ENCODE measurements around the gene PAN3.
A peak's percentile ranks its signal among the peaks of the same experiment; 100 is the strongest.
"Not testable (repeated sequence)": the region's sequence is repeated elsewhere in the genome, so short reads cannot be mapped to it uniquely, and the experiment has no call there.

PAN3 gene

DNA sequence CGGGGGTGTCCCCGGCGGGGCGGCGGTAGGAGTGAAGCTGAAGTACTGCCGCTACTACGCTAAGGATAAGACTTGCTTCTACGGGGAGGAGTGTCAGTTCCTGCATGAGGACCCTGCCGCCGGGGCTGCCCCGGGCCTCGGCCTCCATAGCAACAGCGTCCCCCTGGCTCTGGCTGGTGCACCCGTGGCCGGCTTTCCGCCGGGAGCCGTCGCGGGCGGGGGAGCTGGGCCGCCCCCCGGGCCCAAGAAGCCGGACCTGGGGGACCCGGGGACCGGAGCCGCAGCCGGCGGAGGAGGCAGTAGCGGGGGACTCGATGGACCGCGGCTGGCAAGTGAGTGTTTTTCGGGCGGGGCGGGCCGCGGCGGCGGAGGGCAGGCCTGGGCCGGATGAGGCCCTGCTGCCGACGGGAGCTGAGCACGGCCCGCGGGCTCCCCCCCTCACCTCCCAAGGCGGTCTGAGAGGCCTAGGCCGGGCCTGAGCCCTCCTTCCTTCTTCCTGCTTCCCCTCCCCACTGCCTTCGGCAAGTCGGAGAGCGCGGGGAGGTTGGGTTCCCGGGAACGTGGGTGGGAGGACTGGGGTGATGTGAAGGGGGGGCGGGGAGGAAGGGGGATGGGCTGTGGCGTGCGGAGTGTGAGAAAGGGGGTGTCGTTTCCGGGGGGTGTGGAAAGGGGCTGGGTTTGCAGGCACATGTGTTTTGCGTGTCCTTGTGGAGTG is 568 bp downstream of the PAN3 start:
- DNase-seq = peak; percentile 74 to 88 (median 80)

DNA sequence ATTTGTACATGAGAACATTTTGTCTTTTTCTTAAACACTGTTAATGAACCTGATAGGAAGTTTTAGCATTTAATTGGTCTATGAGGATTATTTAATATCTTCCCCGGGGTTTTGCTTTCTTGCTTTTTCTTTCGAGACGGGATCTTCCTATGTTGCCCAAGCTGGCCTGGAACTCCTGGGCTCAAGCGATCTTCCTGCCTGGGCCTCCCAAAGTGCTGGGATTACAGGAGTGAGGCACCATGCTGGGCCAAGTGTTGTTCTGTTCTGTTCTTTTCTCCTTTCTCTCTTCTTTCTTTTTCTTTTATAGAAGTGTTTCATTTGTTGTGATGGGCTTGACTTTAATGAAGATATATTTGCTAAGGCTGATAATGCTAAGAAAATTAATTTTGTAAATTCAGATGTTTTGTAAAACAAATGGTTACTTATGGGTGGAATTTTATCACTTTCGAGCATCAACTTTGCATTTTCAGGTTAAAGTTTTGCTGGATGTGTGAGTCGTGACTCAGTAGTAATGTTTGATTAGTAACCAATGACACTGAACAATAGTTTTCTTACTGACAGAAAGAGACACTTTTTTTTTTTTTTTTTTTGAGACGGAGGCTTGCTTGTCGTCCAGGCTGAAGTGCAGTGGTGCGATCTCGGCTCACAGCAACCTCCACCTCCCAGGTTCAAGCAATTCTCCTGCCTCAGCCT is 2.2 kb downstream of the PAN3 start:
- no peak for DNase-seq

DNA sequence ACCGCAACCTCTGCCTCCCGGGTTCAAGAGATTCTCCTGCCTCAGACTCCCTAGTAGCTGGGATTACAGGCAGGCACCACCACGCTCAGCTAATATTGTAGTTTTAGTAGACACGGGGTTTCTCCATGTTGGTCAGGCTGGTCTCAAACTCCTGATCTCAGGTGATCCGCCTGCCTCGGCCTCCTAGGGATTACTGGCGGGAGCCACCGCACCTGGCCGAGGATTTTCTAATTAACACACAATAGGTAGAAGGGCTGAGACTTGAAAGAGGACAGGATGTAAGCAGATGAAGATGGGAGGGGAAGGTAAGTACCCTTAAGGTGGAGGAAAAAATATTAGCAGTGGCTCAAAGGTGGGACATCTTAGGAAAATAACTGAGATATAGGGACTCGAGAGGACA is 3.2 kb downstream of the PAN3 start:
- not testable (repeated sequence) for DNase-seq

DNA sequence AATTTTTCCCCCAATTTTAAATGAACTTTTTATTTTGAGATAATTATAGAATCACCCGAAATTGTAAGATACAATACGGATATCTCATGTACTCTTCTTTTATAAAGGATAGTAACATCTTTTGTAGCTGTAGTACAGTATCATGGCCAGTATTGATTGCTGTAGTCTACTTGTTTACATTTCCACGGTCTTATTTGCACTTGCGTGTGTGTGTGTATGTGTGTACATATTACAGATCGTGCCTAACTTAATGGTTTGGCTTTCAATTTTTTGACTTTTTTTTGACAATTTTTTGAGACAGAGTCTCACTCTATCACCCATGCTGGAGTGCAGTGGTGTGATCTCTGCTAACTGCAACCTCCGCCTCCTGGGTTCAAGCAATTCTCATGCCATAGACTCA is 6.7 kb downstream of the PAN3 start:
- no peak for DNase-seq

DNA sequence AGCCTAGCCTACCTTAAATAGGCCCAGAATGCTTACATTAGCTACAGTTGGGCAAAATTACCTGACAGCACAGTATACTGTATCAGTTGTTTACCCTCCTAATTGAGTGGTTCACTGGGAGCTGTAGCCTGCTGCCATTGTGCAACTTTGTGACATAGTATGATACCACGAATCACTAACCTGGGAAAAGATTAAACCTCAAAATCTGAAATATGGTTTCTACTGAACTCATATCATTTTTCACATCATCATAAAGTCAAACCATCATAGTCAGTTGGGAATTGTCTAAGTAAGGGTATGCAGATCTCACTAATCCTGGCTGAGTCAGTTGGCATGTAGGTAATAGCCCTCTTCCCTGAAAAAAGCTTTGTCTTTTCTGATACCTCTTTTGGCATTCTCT is 9.2 kb downstream of the PAN3 start:
- DNase-seq = no peak

DNA sequence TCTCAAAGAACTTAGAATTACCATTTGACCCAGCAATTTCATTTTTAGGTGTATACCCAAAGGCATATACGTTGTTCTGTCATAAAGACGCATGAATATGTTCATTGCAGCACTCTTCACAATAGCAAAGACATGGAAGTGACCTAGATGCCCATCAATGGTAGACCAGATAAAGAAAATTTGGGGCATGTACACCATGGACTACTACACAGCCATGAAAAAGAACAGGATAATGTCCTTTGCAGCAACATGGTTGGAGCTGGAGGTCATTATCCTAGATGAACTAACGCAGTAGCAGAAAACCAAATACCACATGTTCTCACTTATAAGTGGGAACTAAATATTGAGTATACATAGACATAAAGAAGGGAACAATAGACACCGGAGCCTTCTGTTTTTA is 20.7 kb downstream of the PAN3 start:
- DNase-seq = no peak

DNA sequence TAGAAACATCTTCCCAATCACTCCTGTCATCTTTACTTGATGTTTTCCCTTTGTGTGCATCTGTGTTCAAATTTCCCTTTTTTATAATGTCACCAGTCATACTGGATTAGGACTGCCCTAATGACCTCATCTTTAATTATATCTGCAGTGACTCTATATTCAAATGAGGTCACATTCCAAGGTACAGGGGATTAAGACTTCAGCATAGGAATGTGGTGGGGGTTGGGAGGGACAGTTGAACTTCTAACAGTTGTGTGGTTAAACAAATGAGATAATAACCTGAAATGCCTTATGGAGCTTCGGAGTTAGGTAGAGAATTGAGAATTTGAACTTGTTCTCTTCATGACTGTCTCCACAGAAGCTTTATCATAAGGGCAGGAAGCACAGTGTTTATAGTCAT is 23.0 kb downstream of the PAN3 start:
- DNase-seq = no peak

DNA sequence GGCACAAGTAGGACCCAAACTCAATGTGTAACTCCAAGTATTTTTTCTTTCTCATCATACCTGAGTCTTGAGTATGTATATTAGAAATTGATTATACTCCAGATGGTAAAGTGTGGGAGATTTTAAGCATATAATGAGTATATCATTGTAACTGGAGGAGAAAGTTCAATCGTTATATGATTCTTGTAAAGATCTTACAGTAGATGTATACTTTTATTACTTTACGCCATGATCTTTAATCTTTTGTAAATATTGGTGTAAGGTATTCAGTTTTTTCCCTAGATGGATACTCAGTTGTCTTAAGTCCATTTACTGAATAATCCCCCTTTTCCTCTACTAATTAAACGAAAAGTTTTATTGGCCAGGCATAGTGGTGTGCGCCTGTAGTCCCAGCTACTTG is 25.2 kb downstream of the PAN3 start:
- DNase-seq = no peak

DNA sequence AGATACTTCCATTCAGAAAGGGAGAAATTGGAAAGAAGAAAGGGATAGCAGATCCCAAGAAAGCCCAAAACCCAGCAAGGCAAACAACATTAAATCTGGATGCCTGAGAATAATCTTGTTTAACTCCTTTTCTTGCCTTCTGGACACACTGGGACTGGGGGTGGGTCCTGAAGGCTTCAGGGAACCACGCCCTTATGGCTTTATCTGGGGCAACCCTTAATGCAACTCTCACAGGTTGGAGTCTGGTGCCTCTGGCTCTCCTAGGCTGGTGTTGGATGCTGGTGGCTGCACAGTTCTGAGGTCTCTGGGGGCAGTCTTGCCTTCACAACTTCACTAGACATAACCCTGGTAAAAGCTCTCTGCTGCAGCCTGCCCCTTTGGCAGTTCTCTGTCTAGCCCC is 27.9 kb downstream of the PAN3 start:
- DNase-seq = no peak

DNA sequence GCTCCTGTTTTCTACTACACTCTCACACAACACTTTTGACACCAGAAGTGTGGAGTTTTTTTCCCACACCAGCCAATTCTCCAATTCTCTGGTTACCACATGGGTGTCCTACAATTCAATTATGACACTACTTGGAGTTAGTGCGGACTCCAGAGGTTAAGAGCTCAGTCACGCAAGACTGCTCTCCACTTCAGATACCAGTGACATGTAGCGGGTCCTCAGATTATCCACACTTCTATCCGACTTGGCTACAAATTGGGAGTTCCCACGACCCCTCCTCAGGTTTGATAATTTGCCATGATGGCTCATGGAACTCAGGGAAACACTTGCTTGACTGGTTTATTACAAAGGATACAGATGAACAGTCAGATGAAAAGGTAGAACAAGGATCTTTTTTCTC is 32.9 kb downstream of the PAN3 start:
- DNase-seq = no peak

DNA sequence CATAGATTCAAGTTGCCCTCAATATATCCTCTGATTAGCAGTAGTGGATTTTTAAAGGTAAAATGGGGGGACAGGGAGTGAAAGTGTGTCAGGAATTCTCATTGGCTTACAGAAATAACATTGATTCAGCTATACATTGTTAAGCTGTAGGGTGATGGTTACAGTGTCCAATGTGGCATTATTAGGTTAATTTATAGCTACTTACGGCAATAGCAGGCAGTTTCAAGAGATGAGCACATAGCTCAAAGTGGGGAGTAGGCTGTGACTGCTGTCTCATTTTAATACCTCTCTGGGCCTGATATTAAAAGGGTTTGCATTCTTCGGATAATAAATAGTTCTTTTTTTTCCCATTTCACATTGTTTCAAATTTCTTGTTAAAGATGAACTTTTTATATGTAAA is 34.6 kb downstream of the PAN3 start:
- DNase-seq = no peak

DNA sequence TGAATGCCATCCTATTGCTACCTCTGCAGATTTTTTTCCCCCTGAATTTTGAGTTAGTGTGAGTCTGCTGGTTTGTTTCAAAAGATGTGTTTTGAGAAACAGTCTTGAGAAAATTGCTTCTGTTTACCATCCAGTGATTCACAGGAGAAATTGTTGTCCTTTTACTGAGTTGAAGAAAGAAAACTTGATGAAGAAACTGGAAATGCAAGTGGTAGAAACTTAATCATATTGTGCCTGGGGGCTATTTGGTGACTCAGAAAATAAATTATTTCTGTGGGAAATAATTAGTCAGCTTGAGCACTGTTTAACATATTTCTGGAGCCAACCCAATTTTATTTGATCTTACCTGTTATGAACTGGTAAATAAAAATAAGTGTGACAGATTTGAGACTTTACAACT is 35.4 kb downstream of the PAN3 start:
- DNase-seq = no peak

DNA sequence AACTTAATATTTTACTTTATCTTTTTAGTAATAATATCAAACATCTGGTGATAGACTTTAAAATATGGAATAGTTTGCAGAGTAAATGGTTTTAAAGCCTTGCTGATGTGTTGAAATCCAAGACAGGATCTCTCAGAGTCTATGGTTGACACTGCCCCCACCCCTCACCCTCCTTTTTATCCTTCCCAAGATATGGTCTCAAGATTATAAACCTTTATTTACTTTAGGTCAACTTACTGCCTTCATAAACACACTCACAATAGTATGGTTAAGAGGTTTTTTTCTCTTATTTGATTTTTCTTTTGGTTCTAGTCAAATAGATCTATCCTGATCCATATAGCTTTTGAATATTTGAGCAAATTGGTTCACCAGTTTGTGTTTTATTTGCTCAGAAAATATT is 39.0 kb downstream of the PAN3 start:
- DNase-seq = no peak

DNA sequence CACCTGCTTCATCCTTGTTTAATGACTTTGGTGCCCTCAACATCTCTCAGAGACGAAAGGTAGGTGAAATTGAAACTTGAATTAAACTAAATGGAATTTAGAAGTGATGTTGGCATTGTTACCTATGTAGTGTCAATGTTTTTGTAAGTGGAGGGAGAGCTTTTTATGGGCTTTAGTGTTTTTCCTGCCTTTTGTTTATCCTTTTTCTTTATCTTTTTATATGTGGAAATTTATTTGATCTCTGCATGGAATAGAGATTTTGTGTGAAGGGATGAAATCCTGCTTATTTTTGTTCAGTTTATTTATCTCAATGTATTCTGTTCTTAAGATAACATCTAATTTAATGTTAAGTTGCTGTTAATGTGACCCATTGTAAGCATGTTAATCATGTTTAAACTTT is 39.5 kb downstream of the PAN3 start:
- DNase-seq = no peak

DNA sequence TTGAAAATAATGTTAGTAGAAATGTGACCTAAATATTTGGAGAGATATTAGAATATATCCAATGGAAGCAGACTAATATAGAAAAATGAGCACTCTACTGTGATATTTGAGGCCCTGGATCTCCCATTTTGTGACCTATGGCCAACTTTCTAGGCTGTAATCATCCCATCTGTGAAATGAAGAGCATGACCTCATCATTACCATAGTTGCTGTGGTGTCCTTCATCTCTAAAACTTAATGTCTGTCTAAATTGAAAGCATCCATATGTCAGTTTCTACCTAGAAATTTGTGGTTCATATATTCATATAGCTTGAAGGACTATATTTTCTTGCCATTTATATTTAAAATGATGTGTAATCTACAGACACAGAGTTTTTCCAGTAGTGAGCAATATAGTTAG is 41.6 kb downstream of the PAN3 start:
- DNase-seq = no peak

DNA sequence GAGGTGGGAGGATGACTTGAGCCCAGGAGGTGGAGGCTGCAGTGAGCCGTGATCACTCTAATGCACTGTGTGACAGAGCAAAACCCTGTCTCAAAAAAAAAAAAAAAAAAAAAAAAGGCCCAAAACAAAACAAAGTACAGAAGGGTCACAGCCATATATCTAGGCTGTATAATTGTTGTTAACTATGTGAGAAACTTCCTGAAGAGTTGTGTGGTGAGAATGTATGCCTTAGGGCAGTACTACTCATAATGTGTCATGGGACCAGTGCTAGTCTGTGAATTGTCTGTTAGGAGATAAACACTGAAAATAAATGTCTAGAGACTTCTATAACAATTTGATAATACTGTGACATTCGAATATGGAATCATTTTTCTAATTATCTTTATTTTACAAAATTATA is 43.1 kb downstream of the PAN3 start:
- DNase-seq = no peak

DNA sequence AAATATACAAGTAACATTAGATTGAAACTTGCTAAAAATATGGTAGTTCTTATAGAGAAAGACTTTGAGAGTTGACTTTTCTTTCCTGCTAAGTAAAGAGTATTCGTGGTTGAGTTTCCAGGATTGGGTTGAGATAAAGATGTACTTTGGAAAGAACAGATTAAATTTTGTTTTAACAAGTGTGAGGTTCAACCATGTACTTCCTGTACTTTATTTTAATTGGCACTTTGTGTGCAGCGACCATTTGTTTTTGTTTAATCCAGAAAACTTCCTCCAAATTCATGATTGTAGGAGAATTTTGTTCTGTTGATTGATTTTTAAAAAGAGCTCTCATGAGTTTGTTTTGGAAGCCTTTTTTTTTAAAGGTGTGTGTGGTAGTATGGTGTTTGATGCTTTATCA is 46.9 kb downstream of the PAN3 start:
- DNase-seq = no peak

DNA sequence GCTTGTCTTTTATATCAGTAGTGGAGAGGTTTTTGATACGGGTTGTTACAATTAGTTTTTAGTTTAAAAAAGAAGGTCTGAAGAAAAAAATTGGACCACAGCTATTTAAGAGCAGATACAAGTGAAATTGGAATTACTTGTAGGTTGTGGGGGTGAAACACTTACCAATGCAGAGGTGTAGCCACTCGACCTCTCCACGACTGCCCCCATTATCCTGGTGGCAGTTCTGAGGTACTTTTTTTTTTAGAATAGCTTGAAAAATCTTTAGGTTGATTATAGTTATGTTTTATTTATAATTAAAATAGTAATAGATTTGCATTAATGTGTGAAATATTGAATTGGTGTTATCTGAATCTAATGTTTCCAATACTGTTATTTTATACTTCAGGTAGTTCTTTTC is 60.7 kb downstream of the PAN3 start:
- DNase-seq = no peak

DNA sequence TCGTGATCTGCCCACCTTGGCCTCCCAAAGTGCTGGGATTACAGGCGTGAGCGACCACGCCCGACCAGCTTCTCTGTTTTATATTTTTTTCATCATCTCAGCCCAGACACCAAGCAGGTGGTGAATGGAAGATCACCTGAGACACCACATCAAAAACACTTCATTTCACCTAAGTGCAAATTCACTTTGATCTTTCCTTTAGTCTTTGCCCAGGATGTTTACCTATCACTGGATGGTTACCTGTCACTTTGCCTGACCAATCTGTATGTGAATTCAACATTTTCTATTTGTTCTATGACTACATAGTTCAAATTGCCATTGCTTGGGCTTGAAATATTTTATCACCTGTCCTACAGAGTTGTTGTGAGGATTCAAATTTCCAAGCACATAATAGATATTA is 65.7 kb downstream of the PAN3 start:
- no peak for DNase-seq

DNA sequence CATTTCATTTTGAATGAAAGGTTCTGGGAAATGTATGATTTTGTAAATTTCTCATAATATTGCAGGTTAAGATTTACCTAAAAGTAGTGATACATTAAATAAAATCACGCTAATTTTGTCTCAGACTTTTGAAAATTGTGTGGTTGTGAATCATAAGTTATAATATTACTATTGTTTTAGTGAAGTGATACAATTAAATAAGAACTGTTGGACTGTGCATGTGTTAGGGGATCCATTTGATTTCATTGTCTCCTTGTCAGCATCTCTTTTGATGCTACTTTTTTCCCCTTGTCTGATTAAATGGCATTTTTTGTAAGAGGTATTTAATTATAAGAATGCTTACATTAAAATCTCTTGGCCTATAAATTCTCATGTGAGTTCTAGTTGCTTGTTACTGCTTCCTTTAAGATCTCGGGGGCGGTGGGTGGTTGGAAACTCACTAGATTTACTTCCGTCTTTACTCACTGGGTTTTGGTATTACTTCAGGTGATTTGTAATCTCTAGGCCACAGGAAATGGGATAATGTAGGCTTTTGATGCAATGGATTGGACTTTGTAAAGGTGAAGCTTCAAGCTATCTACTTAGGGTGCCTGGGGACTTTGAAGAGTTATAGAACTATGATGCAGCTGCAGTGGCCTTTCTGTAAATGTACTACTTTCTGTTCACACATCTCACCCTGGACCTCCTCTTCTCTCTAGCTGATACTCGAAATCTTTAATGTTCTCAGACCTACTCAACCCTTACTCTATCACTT is 66.5 kb downstream of the PAN3 start:
- DNase-seq = peak in 1 of 5 donors; percentile 30

DNA sequence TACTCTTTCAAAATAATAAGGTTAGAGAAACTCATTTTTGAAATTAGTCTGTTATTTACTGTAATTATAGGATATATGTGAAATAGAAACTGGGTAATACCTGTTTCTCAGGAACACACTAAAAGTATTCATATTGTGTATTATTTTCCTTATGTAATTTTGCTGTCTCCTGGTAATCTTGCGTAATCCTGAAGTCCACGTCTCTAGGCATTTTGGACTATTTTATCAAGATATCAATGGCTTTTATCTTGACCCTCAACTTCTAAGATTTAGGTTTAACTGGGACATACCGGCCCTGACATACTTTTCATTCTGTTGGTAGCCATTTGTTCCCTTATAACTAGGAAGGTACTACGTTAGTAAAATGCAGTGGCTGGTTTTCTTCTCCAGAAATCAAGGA is 80.3 kb downstream of the PAN3 start:
- no peak for DNase-seq

DNA sequence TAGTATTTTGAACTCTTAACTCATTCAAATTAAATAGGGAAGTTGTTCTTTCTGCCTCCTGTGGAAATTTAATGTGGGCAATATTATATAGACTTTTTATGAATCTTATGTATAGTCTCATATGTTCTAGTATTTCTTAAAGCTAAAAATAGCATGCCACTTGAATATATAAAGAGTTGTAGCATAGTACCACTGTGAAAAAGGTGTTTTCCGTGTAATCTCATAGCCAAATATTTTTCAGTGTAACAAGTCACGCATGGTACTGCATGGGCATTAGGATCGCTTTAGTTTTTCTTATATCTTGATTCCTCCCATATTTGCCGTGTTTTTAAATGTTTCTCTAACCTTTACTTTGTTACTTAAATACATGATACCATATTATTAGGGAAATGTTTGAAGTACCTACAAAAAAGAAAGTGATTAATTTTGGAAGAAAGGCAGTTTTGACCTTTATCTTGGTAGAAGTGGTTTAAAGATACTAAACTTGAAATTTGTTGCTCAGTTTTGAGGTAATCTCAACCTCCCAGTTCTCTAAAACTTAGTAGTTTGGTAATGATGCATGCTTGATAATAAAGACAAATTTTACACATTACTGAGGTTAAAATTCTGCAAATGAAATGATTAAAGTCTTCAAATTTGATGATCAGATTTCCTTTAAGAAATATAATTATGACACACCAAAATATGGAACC is 81.2 kb downstream of the PAN3 start:
- DNase-seq = no peak

DNA sequence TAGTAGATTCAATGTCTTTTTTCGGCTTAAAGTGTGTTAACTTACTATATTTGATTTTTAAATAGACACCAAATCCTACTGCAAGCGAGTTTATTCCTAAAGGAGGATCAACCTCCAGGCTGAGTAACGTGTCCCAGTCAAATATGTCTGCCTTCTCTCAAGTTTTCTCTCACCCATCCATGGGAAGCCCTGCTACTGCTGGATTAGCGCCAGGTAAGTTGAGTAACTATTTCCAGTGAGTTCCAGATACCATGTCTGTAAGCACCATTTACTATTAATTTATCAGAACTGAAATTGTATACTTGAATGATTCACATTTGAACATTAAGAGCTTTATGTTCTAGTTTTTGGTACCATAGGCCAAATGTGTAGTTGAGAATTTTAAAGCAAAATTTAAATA is 81.8 kb downstream of the PAN3 start:
- no peak for DNase-seq

Data from T-helper 1 cell (primary cell).